GM21529 (cell line): ENCODE results near the gene MRPS6.

Source experiments
- ATAC-seq: cut with Tn5 transposase; IDR thresholded peaks from one replicate; pipeline ENCODE4 v1.9.1; 2021; ENCODE audit not compliant: unreplicated experiment

The MRPS6 gene

DNA sequence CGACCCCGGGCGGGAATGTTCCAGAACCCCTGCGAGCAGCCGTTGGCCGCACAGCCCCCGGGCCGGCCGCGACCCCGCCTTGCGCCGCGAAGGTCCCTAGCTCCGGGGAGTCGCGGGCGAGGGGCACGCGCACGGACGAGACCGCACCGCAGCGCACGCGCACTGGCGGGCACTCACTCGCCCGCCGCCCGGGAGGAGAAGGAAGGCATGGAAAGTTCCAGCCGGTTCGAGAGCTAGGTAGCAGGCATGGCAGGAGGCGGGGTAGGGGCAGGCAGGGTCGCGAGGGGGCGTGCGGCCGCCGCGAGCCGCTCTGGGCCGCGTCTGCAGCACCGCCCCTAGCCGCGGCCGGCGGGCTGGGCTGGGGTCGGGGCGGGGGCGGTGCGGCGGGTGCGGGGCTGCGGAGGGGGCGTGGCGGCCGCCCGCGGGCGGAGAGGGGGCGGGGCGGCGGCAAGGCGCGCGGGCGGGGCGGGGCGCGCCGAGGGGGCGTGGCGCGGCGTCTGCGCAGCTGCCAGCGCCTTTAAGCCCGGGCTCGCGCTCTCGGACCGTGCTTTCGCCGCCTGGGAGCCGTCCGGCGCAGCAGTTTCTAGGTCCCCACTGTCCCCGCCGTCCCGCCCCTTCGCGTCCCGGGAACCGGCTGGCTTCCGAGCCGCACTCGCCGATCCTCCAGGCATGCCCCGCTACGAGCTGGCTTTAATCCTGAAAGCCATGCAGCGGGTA lies at the start of gene MRPS6, which contains the start of gene SLC5A3:
MRPS6 (plus strand) TSS at position 547 of the 717 bp plus-strand sequence; CDS start at position 670, 123 bp downstream.
SLC5A3 (plus strand) TSS at position 547 of the 717 bp plus-strand sequence. CDS start 21,621 bp downstream, outside the sequence.
- peak; percentile 80 for ATAC-seq

DNA sequence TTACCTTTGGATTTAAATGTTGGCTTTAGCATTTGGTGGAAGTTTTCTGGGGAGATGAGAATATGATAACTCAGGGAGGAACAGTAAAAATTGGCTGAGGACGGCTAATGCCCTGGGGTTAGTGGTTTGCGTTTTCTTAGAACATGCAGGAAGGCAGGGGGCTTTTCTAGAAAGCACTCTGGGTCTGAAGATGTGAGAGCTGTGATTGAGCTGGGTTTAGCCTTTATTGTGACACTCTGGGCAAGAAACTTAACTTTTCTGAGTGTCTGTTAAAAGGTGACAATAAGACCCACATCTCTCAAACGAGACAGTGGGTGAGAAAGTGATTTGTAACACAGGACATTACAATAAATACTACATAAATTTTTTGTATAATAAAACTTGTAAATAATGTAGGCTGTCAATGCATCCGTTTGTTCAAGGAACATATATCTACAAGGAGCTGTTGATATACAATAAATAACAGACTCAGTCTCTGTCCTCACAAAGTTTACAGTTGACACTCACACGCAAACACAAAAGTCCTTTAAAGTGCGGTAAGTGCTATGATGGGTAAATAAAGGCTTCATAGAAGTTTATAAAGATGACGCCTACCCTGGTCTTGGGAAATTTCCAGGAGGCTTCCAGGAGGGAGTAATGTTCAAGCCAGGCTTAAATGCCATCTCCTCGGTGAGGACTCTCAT lies 49.5 kb upstream of the MRPS6 start:
- no peak for ATAC-seq

DNA sequence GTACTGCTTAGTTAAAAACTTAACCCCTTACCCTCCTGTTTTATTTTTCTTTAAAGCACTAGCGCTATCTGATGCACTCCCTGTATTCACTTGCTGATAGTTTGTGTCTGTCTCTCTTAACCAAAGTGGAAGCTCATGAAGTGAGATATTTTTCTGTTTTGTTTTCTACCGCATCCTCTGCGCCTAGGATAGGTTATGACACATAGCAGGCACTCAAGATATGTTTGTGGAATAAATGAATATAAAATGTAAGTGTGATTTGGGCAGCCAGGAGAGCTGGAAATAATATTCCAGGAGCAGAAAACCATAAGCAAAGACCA lies 49.0 kb upstream of the MRPS6 start:
- no peak for ATAC-seq

DNA sequence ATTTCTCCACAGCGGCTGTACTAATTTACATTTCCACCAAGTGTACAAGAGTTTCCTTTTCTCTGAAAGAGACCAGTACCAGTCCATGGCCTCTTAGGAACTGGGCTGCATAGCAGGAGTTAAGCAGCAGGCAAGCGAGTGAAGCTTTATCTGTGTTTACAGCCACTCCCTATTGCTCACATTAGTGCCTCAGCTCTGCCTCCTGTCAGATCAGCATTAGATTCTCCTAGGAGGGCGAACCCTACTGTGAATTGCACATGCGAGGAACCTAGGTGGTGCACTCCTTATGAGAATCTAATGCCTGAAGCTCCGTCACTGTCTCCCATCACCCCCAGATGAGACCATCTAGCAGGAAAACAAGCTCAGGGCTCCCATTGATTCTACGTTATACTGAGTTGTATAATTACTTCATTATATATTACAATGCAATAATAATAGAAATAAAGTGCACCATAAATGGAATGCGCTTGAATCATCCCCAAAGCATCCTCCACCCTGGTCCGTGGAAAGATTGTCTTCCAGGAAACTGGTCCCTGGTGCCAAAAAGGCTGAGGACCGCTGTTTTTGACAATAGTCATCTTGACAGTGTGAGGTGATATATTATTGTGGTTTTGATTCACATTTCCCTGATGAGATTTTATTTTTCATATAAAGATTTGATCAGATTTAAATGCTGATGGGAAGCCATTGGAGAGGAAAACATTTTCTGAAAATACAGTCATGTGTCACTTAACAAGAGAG lies 45.5 kb upstream of the MRPS6 start:
- ATAC-seq = no peak

DNA sequence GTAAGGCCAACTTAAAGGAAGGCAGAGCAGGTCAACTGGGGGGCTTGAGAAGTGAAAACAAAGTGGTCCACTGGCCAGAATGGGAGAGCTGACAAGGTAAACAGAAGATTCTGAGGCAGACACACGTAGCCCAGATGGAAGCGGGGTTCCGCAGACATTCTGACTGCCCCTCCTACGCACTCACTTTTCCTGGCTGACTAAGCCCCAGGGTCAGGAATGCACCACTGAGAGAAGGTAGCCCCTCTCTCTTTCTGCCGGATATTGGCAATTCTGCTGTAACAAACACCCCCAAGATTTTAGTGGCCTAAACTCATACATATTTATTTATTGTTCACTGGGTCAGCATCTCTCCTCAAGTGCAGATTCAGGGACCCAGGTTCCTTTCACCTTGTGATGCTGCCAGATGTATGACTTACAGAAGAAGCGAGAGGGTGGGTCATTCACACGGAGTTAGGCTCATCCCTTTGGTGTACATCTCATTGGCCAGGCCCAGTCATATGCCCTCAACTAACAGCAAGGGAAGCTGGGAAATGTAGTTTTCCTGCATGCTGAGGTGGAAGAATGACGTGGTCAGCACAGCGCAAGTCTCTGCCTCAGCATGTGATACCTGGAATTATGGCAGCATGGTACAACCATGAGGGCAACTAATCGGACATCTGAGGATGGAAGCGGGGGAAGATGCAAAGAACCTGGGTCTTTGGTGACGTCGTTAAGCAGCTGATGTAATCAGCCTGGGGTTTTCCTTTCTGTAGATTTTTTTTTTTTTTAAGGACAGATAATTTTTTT lies 43.4 kb upstream of the MRPS6 start:
- ATAC-seq = peak; percentile 95

DNA sequence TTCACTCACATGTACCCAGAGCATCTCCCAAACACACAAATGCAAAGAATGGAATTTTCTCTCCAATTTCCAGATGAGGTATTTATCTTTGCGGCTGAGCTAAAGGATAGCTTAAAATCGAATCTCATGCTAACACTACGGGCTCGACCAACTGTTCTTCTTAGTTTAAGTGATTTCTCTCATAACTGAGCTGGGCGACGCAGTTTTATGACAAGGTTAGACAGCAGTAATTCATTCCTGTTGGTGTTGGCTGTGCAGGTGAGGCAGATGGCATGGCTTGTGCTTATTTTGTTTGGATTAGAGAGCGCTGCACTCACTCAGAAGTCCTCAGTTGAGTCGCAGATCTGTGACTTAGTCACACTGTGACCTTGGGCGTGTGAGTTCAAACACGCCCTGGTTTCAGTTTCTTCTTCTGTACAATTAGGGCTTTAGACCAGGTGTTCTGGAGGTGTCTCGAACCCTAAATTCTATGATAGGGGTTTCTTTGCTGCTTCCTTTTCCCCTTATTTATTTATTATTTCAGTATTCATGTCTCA lies 41.5 kb upstream of the MRPS6 start:
- no peak for ATAC-seq

DNA sequence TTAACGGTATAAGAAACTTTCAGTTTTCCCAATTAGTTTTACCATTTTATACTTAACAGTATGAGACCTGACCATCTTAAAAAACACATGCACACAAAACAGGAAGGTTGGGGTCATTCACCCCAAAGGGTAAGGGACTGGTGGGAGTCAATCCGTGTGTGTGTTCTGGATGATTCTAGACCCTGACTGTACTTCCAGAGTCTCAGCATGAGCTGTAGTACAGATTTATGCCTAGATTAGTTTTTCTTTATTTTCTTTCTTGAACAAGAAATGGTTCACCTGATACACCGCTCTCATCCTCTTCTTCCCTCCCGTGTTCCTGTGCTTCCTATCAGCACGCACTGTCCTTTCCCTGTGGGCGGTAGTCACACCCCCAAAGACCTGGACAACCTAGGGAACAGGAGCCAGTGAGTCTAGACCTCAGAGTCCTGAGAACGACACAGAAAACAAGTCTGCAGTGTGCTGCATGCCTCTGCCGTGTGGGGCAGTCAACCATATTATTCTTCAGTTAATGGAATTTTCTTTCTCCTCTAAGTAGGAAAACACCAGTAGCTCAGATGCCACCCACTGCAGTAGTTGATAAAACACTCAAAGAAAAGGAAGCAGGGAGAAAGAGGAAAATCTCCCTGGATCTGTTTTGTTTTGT lies 38.9 kb upstream of the MRPS6 start:
- no peak for ATAC-seq

DNA sequence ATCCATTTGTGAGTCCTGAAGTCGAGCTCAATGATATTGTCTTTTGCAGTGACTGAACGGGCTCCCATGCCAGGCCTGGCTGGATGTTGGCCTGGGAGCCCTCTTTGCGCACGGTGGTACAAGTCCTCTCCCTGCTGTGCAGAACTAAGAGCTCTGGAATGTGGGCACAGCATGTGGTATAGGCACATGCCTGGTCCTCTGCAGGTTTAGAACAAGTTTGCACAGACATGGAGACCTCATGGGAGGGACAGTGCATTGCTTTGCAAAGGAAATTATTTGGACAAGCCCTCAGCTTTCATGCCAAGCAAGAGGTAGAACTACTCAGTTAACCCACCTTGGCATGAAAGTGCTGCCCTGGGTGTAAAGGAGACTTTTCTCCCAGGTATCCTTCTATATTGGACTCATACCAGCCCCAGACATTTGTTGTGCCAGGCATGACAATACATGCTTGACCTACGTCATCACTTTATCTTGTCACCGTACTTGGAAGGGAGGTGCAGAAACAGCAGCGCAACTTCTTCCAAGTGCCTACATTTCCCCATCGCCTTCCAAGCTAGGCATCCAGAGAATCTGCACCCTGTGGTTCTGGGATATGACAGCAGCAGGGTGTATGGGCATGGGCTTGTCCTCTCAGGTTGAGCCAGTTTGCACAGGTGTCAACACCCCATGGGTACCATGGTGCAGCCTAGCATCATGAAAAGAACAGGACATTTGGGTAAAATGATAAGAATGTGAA lies 37.6 kb upstream of the MRPS6 start:
- ATAC-seq = no peak

DNA sequence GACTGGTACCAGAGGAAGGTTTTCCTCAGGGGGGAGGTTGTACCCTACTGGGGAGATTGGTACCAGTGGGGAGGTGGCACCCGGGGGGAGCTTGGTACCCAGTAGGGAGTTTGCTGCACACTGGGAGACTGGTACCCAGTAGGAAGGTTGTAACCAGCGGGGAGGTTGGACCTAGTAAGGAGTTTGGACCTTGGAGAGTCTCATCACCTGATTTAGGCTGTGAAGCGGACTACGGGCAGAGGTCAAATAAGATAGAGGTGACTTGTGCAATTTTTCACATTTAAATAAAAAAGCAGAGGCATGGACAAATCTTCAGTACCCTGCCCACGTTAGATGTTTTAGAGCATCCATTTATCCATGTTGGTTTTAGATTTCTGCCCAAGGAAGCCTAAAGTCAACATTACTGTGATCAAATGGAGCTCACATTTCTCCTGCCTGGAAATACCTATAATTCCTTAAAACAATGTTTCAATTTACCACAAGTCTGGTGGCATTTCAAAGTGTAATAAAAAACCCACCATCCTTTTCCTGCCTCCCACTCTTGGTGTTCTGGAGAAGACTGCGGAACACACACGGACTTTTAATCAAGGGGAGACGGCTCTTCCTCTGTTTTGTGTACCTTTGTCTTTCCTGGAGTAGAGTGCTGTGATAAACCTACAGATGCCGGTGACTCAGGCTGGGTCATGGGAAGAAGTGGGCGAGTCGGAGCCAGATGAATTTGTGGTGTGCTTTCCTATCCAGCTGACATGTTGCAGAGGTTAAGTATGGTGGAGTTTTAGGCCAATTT lies 36.2 kb upstream of the MRPS6 start:
- ATAC-seq = no peak

DNA sequence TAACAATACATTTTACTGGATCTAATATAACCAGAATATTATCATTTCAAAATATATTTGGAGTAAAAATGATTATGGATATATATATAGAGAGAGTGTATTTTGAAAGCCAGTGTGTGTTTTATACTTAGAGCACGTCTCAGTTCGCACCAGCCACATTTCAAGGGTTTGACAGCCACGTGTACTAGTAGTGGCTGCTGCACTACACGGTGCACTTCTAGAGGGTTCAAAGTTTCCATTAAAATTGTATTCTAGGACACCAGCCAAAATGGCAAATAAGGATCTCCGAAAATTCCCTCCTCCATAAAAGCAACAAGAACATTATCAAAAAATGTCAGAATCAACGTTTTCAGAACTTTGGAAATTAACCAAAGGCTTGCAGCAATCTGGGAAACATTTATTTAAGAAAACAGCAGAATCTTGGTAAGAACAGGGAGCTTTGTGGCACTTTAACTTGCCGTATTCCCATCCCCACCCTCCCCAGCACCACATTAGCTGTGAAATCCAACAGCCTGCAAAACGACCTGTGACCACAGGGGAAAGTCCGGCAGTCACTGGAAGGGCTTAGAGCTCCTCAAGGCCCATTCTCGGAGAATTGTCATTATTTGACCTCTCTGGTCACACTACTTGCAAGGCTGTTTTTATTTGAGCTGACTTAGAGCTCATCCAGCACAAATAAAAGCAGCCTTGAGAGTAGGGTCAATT lies 33.5 kb upstream of the MRPS6 start:
- no peak for ATAC-seq

DNA sequence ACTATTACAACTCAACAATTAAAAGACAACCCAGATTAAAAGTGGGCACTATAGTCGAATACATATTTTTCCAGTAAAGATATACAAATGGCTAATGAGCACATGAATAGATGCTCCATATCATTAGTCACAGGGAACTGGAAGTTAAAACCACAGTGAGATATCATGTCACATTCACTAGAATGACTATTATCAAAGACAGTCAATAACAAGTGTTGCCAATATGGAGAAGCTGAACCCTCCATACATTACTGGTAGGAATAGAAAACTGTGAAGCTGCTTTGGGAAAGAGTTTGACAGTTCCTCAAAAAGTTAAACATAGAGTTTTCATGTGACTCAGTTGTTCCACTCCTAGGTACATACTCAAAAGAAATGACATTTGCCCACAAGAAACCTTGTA lies 30.6 kb upstream of the MRPS6 start:
- ATAC-seq = no peak

DNA sequence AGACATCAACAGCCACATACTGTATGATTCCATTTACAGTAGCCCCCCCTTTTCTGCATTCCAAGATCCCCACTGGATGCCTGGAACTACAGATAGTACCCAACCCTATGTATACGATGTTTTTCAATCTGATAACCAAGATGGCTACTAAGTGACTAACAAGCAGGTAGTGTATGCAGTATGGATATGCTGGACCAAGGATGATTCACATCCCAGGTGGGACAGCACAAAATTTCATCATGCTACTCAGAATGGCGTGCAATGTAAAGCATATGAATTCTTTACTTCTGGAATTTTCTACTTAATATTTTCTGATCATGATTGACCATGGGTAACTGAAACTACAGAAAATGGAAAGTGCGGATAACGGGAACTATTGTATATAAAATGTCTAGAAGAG lies 30.0 kb upstream of the MRPS6 start:
- no peak for ATAC-seq

DNA sequence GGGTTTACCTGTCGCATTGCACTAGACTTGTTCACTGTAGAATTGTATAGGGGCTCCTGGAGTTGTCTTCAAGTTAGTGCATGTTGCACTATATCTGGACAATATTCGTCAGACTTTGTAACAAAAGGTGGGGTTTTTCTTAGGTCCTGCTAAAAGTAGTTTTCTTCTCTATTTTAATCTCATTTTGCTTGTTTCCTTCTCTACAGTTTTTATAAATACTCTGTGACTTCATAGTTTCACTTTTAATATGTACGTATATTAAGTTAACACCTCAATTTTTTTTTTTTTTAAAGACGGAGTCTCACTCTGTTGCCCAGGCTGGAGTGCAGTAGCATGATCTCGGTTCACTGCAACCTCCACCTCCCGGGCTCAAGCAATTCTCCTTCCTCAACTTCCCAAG lies 26.5 kb upstream of the MRPS6 start:
- ATAC-seq = peak; percentile 49

DNA sequence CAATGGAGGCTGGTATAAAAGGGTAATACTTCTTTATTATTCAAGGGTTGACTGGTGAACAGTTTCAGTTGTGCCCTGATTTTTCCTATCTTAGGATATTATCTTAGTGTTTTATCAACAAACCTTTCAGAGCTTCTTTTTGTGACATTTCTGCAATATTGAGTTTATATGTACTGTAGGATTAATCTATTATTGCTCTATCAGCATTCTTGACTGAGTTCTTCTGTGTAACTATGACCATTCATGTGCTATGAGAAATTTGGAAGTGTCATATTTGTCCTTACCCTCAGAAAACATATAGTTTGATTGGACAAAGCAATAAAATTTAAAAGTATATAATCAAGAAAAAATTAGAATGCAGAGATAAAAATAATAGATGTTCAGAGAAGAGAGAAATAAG lies 25.5 kb upstream of the MRPS6 start:
- ATAC-seq = no peak

DNA sequence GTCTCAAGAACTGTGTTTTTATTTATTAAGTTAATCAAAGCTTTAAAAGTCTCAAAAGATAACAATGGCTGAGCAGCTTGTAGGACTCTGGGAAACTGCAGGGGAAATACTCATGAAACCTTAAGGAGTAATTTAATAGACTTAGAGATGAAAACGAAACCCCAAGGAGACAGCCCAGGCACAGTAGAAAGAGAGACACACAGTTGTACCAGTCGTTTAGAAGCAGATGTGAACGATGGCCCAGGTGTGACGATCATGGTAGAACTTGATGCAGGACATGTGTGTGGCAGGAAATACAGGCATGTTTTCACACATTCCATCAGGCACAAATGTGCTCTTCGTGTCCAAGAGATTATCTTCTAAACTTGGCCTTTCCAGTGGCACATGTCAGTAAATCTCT lies 21.2 kb upstream of the MRPS6 start:
- ATAC-seq = no peak

DNA sequence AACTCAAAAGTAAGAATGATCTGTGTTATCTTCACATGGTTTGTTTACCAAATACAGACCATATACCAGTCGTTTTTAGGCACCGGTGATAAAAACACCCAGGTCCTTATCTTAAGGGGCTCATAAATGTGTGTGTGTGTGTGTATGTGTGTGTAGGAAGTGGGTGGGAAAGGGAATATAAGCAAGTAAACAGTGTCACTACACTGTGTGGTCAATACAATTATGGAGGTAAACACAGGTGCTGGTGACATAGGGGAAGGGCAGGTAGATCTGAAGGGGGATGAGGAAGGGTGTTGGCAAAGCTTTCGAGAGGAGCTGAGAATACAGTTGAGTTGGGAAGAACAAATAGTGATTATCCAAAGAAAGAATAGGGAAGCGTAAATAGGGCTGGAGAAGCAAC lies 19.1 kb upstream of the MRPS6 start:
- no peak for ATAC-seq

DNA sequence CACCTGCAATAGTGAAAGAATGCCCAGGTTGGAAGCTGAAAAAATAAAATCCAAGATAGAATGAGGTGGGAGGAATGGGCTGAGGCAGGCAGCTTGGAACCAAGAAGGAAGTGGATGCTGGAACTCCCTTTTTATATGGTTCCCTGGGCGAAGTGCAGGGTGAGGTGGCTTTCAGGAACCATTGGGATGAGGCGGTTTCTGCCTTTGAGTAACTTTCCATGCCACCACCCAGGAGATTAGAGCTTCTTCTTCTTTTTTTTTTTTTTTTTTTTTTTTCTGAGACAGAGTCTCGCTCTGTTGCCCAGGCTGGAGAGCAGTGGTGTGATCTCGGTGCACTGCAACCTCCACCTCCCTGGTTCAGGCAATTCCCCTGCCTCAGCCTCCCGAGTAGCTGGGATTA lies 17.8 kb upstream of the MRPS6 start:
- no peak for ATAC-seq

DNA sequence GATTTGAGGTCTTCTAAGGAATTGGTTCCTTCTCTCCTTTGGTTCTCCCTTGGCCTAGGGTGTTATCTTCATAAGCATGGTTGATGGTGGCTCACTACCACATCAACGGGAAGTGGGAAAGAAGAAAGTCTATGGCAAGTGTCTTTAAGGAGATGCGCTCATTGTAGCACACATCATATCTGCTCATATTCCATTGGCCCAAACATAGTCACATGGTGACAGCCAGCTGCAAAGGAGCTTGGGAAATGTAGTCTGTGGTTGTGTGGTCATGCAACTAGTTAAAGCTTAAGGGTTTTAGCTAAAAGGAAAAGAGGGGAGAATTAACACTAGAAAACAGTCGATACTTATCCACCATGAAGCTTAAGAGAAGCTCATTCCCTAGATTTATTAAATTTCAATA lies 11.4 kb upstream of the MRPS6 start:
- no peak for ATAC-seq
